Spinal cord (tissue), 10 donors: Measurements from ENCODE around the gene CPLX4. TPM values are rescaled to one million over a fixed set of nuclear protein-coding genes. Genes with fewer than 3 reads are reported as not detected.

ENCODE experiments used
- DNase-seq, 6 donors: peaks; one replicate each; pipeline versions ENCODE4 v3.0.0 to v3.0.0-alpha.2; 2013 to 2015; ENCODE audit warnings: low spot score in 6 of 6, low read depth in 4 of 6
- H3K27ac ChIP-seq: one replicate; pipeline ENCODE4 v1.5.1; 2013; ENCODE audit warnings: low read depth, low read length, control low read depth
- H3K27me3 ChIP-seq: one replicate; pipeline ENCODE4 v1.6.1; 2013; ENCODE audit warnings: low read length; ENCODE audit not compliant: control insufficient read depth, insufficient read depth
- H3K36me3 ChIP-seq: one replicate; pipeline ENCODE4 v1.6.1; 2013; ENCODE audit warnings: low read length; ENCODE audit not compliant: control insufficient read depth, insufficient read depth
- H3K4me1 ChIP-seq: one replicate; pipeline ENCODE4 v1.6.1; 2013; ENCODE audit warnings: low read length; ENCODE audit not compliant: control insufficient read depth, insufficient read depth
- H3K4me3 ChIP-seq: one replicate; pipeline ENCODE4 v1.5.1; 2013; ENCODE audit warnings: low read depth, low read length, control low read depth
- H3K9me3 ChIP-seq: one replicate; pipeline ENCODE4 v1.6.1; 2013; ENCODE audit warnings: low read length; ENCODE audit not compliant: control insufficient read depth, insufficient read depth
- WGBS: methylation state at CpG from one replicate; pipeline ENCODE4 v1.1.5; 2013; ENCODE audit warnings: missing lambda C conversion rate; ENCODE audit not compliant: insufficient coverage; 5-methylcytosine and 5-hydroxymethylcytosine counted together
- polyA plus RNA-seq, 2 donors: library from polyadenylated mRNA; unstranded; fragments of 120-200 nt; gene quantifications; one replicate each; pipeline ENCODE4 v1.2.1, GENCODE V29; 2013; ENCODE audit not compliant: insufficient read length in 2 of 2
- total RNA-seq, 2 donors: library from RNA; depleted of rRNA in 1 of 2; stranded (reverse); fragments of 120-200 nt in 1 of 2; fragments of >200 nt in 1 of 2; gene quantifications; one replicate each; pipeline versions ENCODE4 v1.2.3 to v1.2.4, GENCODE V29; 2013 to 2014
- donor health status: healthy.

CPLX4 gene
- total and polyA plus RNA-seq, 4 donors, result 0.20 to 0.35 (median 0.25) TPM

- Histone ChIP-seq H3K27ac (no peak within 1 kb of the TSS), H3K9me3 (no peaks in the 10 kb centered on the region), H3K36me3 (no peaks in the 10 kb centered on the region), H3K4me3 (no peak within 1 kb of the TSS), H3K4me1 (peaks cover 38% of the 10 kb centered on the region), H3K27me3 (peaks cover 94% of the 10 kb centered on the region)
- DNase-seq, result peak in 1 of 6 donors; percentile 32
- under 1% methylated on average over 88 of the region's 88 CpGs for WGBS
These were observed 45.3 kb downstream of the CPLX4 start, which contains the start of gene RAX for GRCh38 chr18:59272891-59273758. TSS of gene RAX (minus strand) at chr18:59273454. CDS start at chr18:59273206, 248 bp downstream.

GRCh38 chr18:59272221-59272888 lies 46.1 kb downstream of the CPLX4 start:
- no peak for DNase-seq
- peaks cover 43% of the 10 kb centered on the region for H3K4me1 ChIP-seq
- H3K4me3 ChIP-seq, result no peak overlapping the region
- WGBS, result 1% methylated on average over 52 of the region's 52 CpGs
- no peak overlapping the region for H3K27ac ChIP-seq
- no peaks in the 10 kb centered on the region for H3K9me3 ChIP-seq
- H3K27me3 ChIP-seq, result peaks cover 99% of the 10 kb centered on the region
- H3K36me3 ChIP-seq, result no peaks in the 10 kb centered on the region

GRCh38 chr18:59271606-59272220 lies 46.7 kb downstream of the CPLX4 start:
- Histone ChIP-seq H3K4me1 (peaks cover 43% of the 10 kb centered on the region), H3K36me3 (no peaks in the 10 kb centered on the region), H3K27me3 (peaks cover 99% of the 10 kb centered on the region), H3K27ac (no peak overlapping the region), H3K4me3 (no peak overlapping the region), H3K9me3 (no peaks in the 10 kb centered on the region)
- DNase-seq, result peak in 1 of 6 donors; percentile 24
- WGBS, result 9% methylated on average over 12 of the region's 14 CpGs

- no CpG with 5 or more reads among the region's 4 CpGs for WGBS
- no peak overlapping the region for H3K27ac ChIP-seq
- peaks cover 99% of the 10 kb centered on the region for H3K27me3 ChIP-seq
- H3K36me3 ChIP-seq, result no peaks in the 10 kb centered on the region
- peaks cover 43% of the 10 kb centered on the region for H3K4me1 ChIP-seq
- no peak for DNase-seq
- no peaks in the 10 kb centered on the region for H3K9me3 ChIP-seq
- H3K4me3 ChIP-seq, result no peak overlapping the region
These were observed 47.7 kb downstream of the CPLX4 start for GRCh38 chr18:59270689-59271257.

GRCh38 chr18:59269563-59270119 lies 48.8 kb downstream of the CPLX4 start:
- no peaks in the 10 kb centered on the region for H3K36me3 ChIP-seq
- no peaks in the 10 kb centered on the region for H3K9me3 ChIP-seq
- H3K27ac ChIP-seq, result no peak overlapping the region
- DNase-seq, result peak in 1 of 6 donors; percentile 20
- H3K4me3 ChIP-seq, result no peak overlapping the region
- peaks cover 99% of the 10 kb centered on the region for H3K27me3 ChIP-seq
- peaks cover 54% of the 10 kb centered on the region for H3K4me1 ChIP-seq
- WGBS, result 5% methylated on average over 10 of the region's 17 CpGs

- H3K4me1 ChIP-seq, result peaks cover 54% of the 10 kb centered on the region
- H3K9me3 ChIP-seq, result no peaks in the 10 kb centered on the region
- peak overlapping the region; percentile 6 for H3K4me3 ChIP-seq
- H3K36me3 ChIP-seq, result no peaks in the 10 kb centered on the region
- no peak overlapping the region for H3K27ac ChIP-seq
- WGBS, result under 1% methylated on average over 89 of the region's 90 CpGs
- peak in 2 of 6 donors; percentile 26 to 45 for DNase-seq
- H3K27me3 ChIP-seq, result peaks cover 99% of the 10 kb centered on the region
These were observed 49.5 kb downstream of the CPLX4 start for GRCh38 chr18:59268721-59269562.

- Histone ChIP-seq H3K36me3 (no peaks in the 10 kb centered on the region), H3K27me3 (peaks cover 99% of the 10 kb centered on the region), H3K4me1 (peaks cover 47% of the 10 kb centered on the region), H3K4me3 (no peak overlapping the region), H3K27ac (no peak overlapping the region), H3K9me3 (no peaks in the 10 kb centered on the region)
- DNase-seq, result no peak
- WGBS, result 3% methylated on average over 27 of the region's 28 CpGs
These were observed 50.2 kb downstream of the CPLX4 start for GRCh38 chr18:59268127-59268720.

- under 1% methylated on average over 40 of the region's 41 CpGs for WGBS
- H3K4me3 ChIP-seq, result no peak overlapping the region
- peaks cover 98% of the 10 kb centered on the region for H3K27me3 ChIP-seq
- DNase-seq, result no peak
- H3K27ac ChIP-seq, result no peak overlapping the region
- no peaks in the 10 kb centered on the region for H3K36me3 ChIP-seq
- no peaks in the 10 kb centered on the region for H3K9me3 ChIP-seq
- peaks cover 42% of the 10 kb centered on the region for H3K4me1 ChIP-seq
These were observed 50.8 kb downstream of the CPLX4 start for GRCh38 chr18:59267503-59268126.
